NCI-H1048 (cell line): ENCODE results near the gene ITGA1.
"Not testable (repeated sequence)": the region's sequence is repeated elsewhere in the genome, so short reads cannot be mapped to it uniquely, and the experiment has no call there.

Experiments
- DNase-seq: peaks from one replicate; lab custom pipeline; 2025; lab: John Stamatoyannopoulos, UW

The ITGA1 gene

GRCh38 chr5:52801329-52801728 is 13.6 kb downstream of the ITGA1 start:
- no peak for DNase-seq

- no peak for DNase-seq
These were observed 14.7 kb downstream of the ITGA1 start for GRCh38 chr5:52802272-52802973.

- DNase-seq: no peak
These were observed 15.2 kb downstream of the ITGA1 start for GRCh38 chr5:52802974-52803336.

GRCh38 chr5:52804387-52804791 is 16.7 kb downstream of the ITGA1 start:
- no peak for DNase-seq

- no peak for DNase-seq
These were observed 17.3 kb downstream of the ITGA1 start for GRCh38 chr5:52804981-52805380.

GRCh38 chr5:52805615-52806014 is 17.9 kb downstream of the ITGA1 start:
- no peak for DNase-seq

- DNase-seq: no peak
These were observed 19.3 kb downstream of the ITGA1 start for GRCh38 chr5:52807037-52807436.

- DNase-seq: no peak
These were observed 20.0 kb downstream of the ITGA1 start for GRCh38 chr5:52807723-52808122.

GRCh38 chr5:52808316-52808901 is 20.7 kb downstream of the ITGA1 start:
- DNase-seq: no peak

GRCh38 chr5:52809884-52810283 is 22.2 kb downstream of the ITGA1 start:
- DNase-seq: no peak

- DNase-seq: no peak
These were observed 22.7 kb downstream of the ITGA1 start for GRCh38 chr5:52810426-52810825.

- no peak for DNase-seq
These were observed 23.5 kb downstream of the ITGA1 start for GRCh38 chr5:52811067-52811749.

- DNase-seq: no peak
These were observed 26.8 kb downstream of the ITGA1 start for GRCh38 chr5:52814352-52815148.

- no peak for DNase-seq
These were observed 30.1 kb downstream of the ITGA1 start for GRCh38 chr5:52817818-52818217.

GRCh38 chr5:52818360-52818759 is 30.6 kb downstream of the ITGA1 start:
- no peak for DNase-seq

- not testable (repeated sequence) for DNase-seq
These were observed 31.1 kb downstream of the ITGA1 start for GRCh38 chr5:52818807-52819206.

- DNase-seq: no peak
These were observed 34.2 kb downstream of the ITGA1 start for GRCh38 chr5:52821901-52822300.

GRCh38 chr5:52822437-52822836 is 34.7 kb downstream of the ITGA1 start:
- DNase-seq: no peak

GRCh38 chr5:52824827-52825226 is 37.1 kb downstream of the ITGA1 start:
- DNase-seq: no peak

- DNase-seq: no peak
These were observed 38.1 kb downstream of the ITGA1 start for GRCh38 chr5:52825826-52826225.

- no peak for DNase-seq
These were observed 40.1 kb downstream of the ITGA1 start for GRCh38 chr5:52827815-52828214.

GRCh38 chr5:52829664-52830063 is 41.9 kb downstream of the ITGA1 start:
- no peak for DNase-seq

GRCh38 chr5:52830650-52831049 is 42.9 kb downstream of the ITGA1 start:
- DNase-seq: no peak
